GM12878 (cell line): ENCODE results near the gene MAN2A2. TPM values are rescaled to one million over a fixed set of nuclear protein-coding genes. Genes with fewer than 3 reads are reported as not detected.
"Not testable (repeated sequence)": the region's sequence is repeated elsewhere in the genome, so short reads cannot be mapped to it uniquely, and the experiment has no call there.

Experiments
- ATAC-seq: fragments of 200-7000 bp; cut with Tn5 transposase; 3 replicates; pipeline ENCODE4 v1.9.1; 2020; ENCODE audit warnings: mild to moderate bottlenecking, moderate library complexity
- BruUV-seq: library from RNA; stranded (reverse); fragments of 400-500 nt; replicated peaks from 2 replicates; lab custom pipeline; 2021; lab: Mats Ljungman, UMichigan
- CTCF ChIA-PET: fragments of 300-600 bp; sonication (Branson Sonifier 250); formaldehyde crosslinking; extraction: SDS; loops from one replicate; lab custom pipeline; 2021; ENCODE audit warnings: inconsistent platforms; lab: Yijun Ruan, JAX
- POLR2A ChIA-PET: fragments of 350-600 bp; formaldehyde crosslinking; extraction: SDS; loops from one replicate; lab custom pipeline; 2021; ENCODE audit warnings: inconsistent platforms; lab: Charles Lee
- RAD21 ChIA-PET: fragments of 300-600 bp; sonication (Branson Sonifier 250); formaldehyde crosslinking; loops from one replicate; lab custom pipeline; 2023; ENCODE audit warnings: antibody characterized with exemption; ENCODE audit not compliant: unreplicated experiment; lab: Charles Lee
- SMC1A ChIA-PET: fragments of 300-600 bp; sonication (Branson Sonifier 250); formaldehyde crosslinking; loops from one replicate; lab custom pipeline; 2023; ENCODE audit not compliant: unreplicated experiment, uncharacterized antibody; lab: Charles Lee
- DNase-seq: peaks from one replicate; pipeline ENCODE4 v3.0.0-alpha.2; 2011; ENCODE audit warnings: low read depth, low spot score
- FAIRE-seq: peaks from 3 replicates; lab custom pipeline; 2011; peaks lifted over from hg19 to GRCh38; lab: Jason Lieb, UNC
- H2AFZ ChIP-seq: 2 replicates; pipeline ENCODE4 v1.6.0; 2011; ENCODE audit warnings: low read depth, low read length, control low read depth; ENCODE audit not compliant: control insufficient read depth
- H3K27ac ChIP-seq: 2 replicates; pipeline ENCODE4 v1.5.1; 2011; ENCODE audit warnings: control low read depth; ENCODE audit not compliant: control insufficient read depth, insufficient read depth
- H3K27me3 ChIP-seq, 2 experiments: replicated peaks in 1 of 2; 2 replicates each; pipeline versions ENCODE4 v1.6.0 to v1.6.1; 2011; ENCODE audit warnings: low read length in 1 of 2; ENCODE audit not compliant: control insufficient read depth in 2 of 2, insufficient read depth in 2 of 2
- H3K36me3 ChIP-seq, 2 experiments: 2 replicates each; pipeline ENCODE4 v1.5.1; 2011; ENCODE audit warnings: low read length in 1 of 2; ENCODE audit not compliant: control insufficient read depth in 2 of 2, insufficient read depth in 2 of 2
- H3K4me1 ChIP-seq: 2 replicates; pipeline ENCODE4 v1.6.1; 2011; ENCODE audit warnings: mild to moderate bottlenecking, low read length, moderate library complexity, mixed read lengths; ENCODE audit not compliant: control insufficient read depth, insufficient read depth
- H3K4me2 ChIP-seq: 2 replicates; pipeline ENCODE4 v1.6.0; 2011; ENCODE audit warnings: control low read depth; ENCODE audit not compliant: control insufficient read depth, insufficient read depth
- H3K4me3 ChIP-seq: fragments of 200-600 bp; sonication (generic); 2 replicates; pipeline ENCODE4 v1.5.1; 2016
- H3K79me2 ChIP-seq: 2 replicates; pipeline ENCODE4 v1.6.0; 2011; ENCODE audit warnings: low read length; ENCODE audit not compliant: control insufficient read depth, insufficient read depth
- H3K9ac ChIP-seq: 2 replicates; pipeline ENCODE4 v1.8.0; 2011; ENCODE audit warnings: low read length, control low read depth, mixed read lengths; ENCODE audit not compliant: control insufficient read depth, insufficient read depth
- H3K9me3 ChIP-seq: replicated peaks from 3 replicates; pipeline ENCODE4 v1.5.1; 2011; ENCODE audit warnings: mild to moderate bottlenecking, low read length; ENCODE audit not compliant: control insufficient read depth, insufficient read depth
- H4K20me1 ChIP-seq: 2 replicates; pipeline ENCODE4 v1.6.0; 2011; ENCODE audit not compliant: control insufficient read depth, insufficient read depth
- TBL1XR1 ChIP-seq: IDR thresholded peaks from 2 replicates; pipeline ENCODE4 v1.6.1; 2012; ENCODE audit warnings: low read depth, low read length, improper control_type of control experiment
- WGBS: methylation state at CpG from one replicate; pipeline ENCODE4 v1.1.6; 2016; ENCODE audit warnings: low lambda C conversion rate; ENCODE audit not compliant: insufficient replicate concordance, insufficient coverage; ENCODE audit errors: missing lambda C conversion rate; 5-methylcytosine and 5-hydroxymethylcytosine counted together
- in situ Hi-C: fragments of 300-500 bp; cut with MboI; formaldehyde crosslinking; loops from 9 replicates; pipeline ENCODE4 v1.14.3; 2018; ENCODE audit warnings: mixed read lengths
- intact Hi-C: fragments of 100-400 bp; cut with micrococcal nuclease; formaldehyde crosslinking; loops from one replicate; pipeline ENCODE4 v1.14.2; 2022; ENCODE audit not compliant: unreplicated experiment
- polyA plus RNA-seq, 11 experiments: library from polyadenylated mRNA; depleted of rRNA in 4 of 11; unstranded in 6 of 11; stranded (reverse) in 5 of 11; fragments of >200 nt; fragmentation: Nextera tagmentation in 4 of 11; fragmentation: Illumina TruSeq in 1 of 11; extraction: Ambion mirVana in 4 of 11; extraction: Trizol in 1 of 11; gene quantifications; 1 replicate in 1 of 11; 2 replicates in 10 of 11; pipeline versions ENCODE4 v1.2.1 to v1.2.3, GENCODE V29; 2011 to 2016; ENCODE audit warnings: inconsistent platforms in 2 of 11, missing spikeins in 2 of 11, low read depth in 1 of 11
- total RNA-seq, 4 experiments: library from RNA; depleted of rRNA in 3 of 4; stranded (reverse); fragments of >200 nt in 3 of 4; fragmentation: Illumina TruSeq in 1 of 4; extraction: Trizol in 1 of 4; gene quantifications; 2 replicates each; pipeline versions ENCODE4 v1.2.1 to v1.2.3, GENCODE V29; 2013 to 2021
- TF ChIP-seq, protein P1 (sequence below): fragments of 450-650 bp; IDR thresholded peaks from 2 replicates; pipeline ENCODE4 v1.6.1; 2016; ENCODE audit warnings: mild to moderate bottlenecking

Gene MAN2A2
- total and polyA plus RNA-seq, 10 of the 15 experiments (the other 5 are each of a cell fraction or from before 2014, with no cell fraction given), result 4.2 to 79.4 (median 23.2) TPM

DNA sequence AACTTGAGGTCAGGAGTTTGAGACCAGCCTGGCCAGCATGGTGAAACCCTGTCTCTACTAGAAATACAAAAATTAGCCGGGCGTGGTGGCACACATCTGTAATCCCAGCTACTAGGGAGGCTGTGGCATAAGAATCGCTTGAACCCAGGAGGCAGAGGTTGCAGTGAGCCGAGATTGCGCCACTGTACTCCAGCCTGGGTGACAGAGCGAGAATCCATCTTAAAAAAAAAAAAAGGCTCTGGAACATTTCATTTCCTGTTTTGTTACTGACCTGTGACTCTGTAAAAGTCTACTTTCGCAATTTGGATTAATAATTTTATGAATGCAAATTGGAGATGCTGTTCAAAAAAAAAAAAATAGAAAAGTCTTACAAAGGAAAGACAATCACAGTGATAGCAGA, 25.0 kb downstream of the MAN2A2 start:
- Histone ChIP-seq H3K4me1 (peaks cover 35% of the 10 kb centered on the region), H3K79me2 (peaks cover 18% of the 10 kb centered on the region)
- ChIA-PET SMC1A (interaction anchor here (0.9 to 9.2 kb wide), 3 partner anchors 28 to 138 kb away, joined by 3 to 225 read pairs (median 3); partner anchors contain the start of gene MAN2A2), POLR2A (interaction anchor here (0.7 kb wide), 2 partner anchors 94 to 458 kb away, joined by 3 to 4 read pairs; partner anchors contain the start of gene VPS33B), RAD21 (interaction anchor here (0.9 to 5.3 kb wide), 2 partner anchors 32 to 98 kb away, joined by 3 to 58 read pairs; no protein-coding TSS in a partner anchor), CTCF (interaction anchor here (7.6 to 18.1 kb wide), 2 partner anchors 28 to 43 kb away, joined by 104 to 480 read pairs; partner anchors contain the start of genes FES and MAN2A2)
- intact Hi-C loops, in situ Hi-C loops, H3K9ac ChIP-seq, H4K20me1 ChIP-seq, H2AFZ ChIP-seq, BruUV-seq, H3K4me3 ChIP-seq, FAIRE-seq, DNase-seq, H3K27me3 ChIP-seq, H3K9me3 ChIP-seq, H3K4me2 ChIP-seq, H3K27ac ChIP-seq, H3K36me3 ChIP-seq, ATAC-seq: not testable (repeated sequence)
- 98% methylated on average over 7 of the region's 7 CpGs for WGBS

DNA sequence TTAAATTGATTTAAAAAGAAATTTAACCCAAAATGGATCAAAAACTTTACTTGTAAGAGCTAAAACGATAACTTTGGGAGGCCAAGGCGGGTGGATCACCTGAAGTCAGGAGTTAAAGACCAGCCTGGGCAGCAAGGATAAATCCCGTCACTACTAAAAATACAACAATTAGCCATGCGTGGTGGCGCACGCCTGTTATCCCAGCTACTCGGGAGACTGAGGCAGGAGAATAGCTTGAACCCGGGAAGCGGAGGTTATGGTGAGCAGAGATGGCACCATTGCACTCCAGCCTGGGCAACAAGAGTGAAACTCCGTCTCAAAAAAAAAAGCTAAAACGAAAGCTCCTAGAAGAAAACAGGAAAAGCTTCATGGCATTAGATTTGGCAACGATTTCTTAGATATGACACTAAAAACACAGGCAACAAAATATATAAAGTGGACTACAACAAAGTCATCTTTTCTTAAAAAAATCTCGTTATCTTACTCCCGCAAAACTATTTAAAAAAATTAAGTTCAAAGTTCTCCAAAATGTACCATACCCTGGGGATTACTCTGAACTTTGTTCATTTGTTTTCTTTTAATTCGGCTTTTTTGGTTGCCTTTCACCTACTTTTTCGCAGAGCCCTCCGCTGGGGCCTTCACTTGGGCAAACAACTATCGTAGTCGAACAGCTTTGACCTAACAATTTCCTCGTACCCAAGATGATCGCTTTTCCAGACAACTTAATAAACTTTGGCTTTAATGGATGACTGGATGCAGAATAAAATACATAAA, 26.3 kb downstream of the MAN2A2 start:
- peaks cover 28% of the 10 kb centered on the region for H3K4me1 ChIP-seq
- H4K20me1 ChIP-seq, result no peaks in the 10 kb centered on the region
- BruUV-seq, result TSS peak; percentile 87
- H2AFZ ChIP-seq, result peak overlapping the region; percentile 78
- H3K36me3 ChIP-seq, result no peaks in the 10 kb centered on the region
- peak overlapping the region; percentile 85 for H3K27ac ChIP-seq
- WGBS, result 46% methylated on average over 21 of the region's 21 CpGs
- FAIRE-seq (no peak), ATAC-seq (no peak), DNase-seq (no peak)
- TF ChIP-seq, protein P1, sequence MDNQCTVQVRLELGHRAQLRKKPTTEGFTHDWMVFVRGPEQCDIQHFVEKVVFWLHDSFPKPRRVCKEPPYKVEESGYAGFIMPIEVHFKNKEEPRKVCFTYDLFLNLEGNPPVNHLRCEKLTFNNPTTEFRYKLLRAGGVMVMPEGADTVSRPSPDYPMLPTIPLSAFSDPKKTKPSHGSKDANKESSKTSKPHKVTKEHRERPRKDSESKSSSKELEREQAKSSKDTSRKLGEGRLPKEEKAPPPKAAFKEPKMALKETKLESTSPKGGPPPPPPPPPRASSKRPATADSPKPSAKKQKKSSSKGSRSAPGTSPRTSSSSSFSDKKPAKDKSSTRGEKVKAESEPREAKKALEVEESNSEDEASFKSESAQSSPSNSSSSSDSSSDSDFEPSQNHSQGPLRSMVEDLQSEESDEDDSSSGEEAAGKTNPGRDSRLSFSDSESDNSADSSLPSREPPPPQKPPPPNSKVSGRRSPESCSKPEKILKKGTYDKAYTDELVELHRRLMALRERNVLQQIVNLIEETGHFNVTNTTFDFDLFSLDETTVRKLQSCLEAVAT, result peak; percentile 94
- TF ChIP-seq TBL1XR1, result no peak
- in situ Hi-C loops (no loop called here), intact Hi-C loops (loop anchor here (5.0 to 10.0 kb wide), 4 partner anchors 75 to 287 kb away; partner anchors contain the start of gene BLM)
- SMC1A ChIA-PET, result interaction anchor here (0.6 to 9.2 kb wide), 6 partner anchors 26 to 233 kb away, joined by 3 to 225 read pairs (median 4); partner anchors contain the start of gene MAN2A2
- H3K4me3 ChIP-seq, result peak overlapping the region; percentile 90
- CTCF ChIA-PET, result interaction anchor here (0.6 to 18.1 kb wide), 9 partner anchors 6 to 627 kb away, joined by 3 to 480 read pairs (median 4); partner anchors contain the start of genes FES and MAN2A2
- H3K9ac ChIP-seq, result peak overlapping the region; percentile 93
- peaks cover 18% of the 10 kb centered on the region for H3K79me2 ChIP-seq
- no peaks in the 10 kb centered on the region for H3K27me3 ChIP-seq
- H3K9me3 ChIP-seq, result no peaks in the 10 kb centered on the region
- RAD21 ChIA-PET, result interaction anchor here (0.9 to 7.2 kb wide), 6 partner anchors 8 to 280 kb away, joined by 4 to 193 read pairs (median 50); partner anchors contain the start of genes FES and MAN2A2
- peak overlapping the region; percentile 87 for H3K4me2 ChIP-seq
- POLR2A ChIA-PET, result interaction anchor here (0.5 to 7.0 kb wide), 7 partner anchors 15 to 260 kb away, joined by 3 to 113 read pairs (median 7); partner anchors contain the start of gene MAN2A2
